Measurements from ENCODE around the gene RRP8. TPM values are rescaled to one million over a fixed set of nuclear protein-coding genes. Genes with fewer than 3 reads are reported as not detected.

RRP8 gene
- polyA plus RNA-seq, 4 donors, result 15.9 to 28.4 (median 21.2) TPM

- no peak overlapping the region for H3K27ac ChIP-seq (ENCODE audit: low read depth in 1 of 3, low read length in 2 of 3)
- H3K4me1 ChIP-seq (ENCODE audit: control insufficient read depth in 3 of 3, insufficient read depth in 2 of 3, low read depth in 1 of 3, low read length in 2 of 3), result peaks cover 0 to 30% (median 2%) of the 10 kb centered on the region in 3 donors
- H3K4me3 ChIP-seq (ENCODE audit: low read depth in 1 of 3, low read length in 3 of 3), result peak overlapping the region in 2 of 3 donors; percentile 21 to 22
- H3K27me3 ChIP-seq (ENCODE audit: control insufficient read depth in 3 of 3, insufficient read depth in 3 of 3, low read length in 3 of 3), result no peaks in the 10 kb centered on the region
- peaks cover 0 to 5% of the 10 kb centered on the region in 2 donors for H3K9me3 ChIP-seq (ENCODE audit: control insufficient read depth in 2 of 2, insufficient read depth in 1 of 2, low read depth in 1 of 2, low read length in 1 of 2)
- peaks cover 0 to 72% (median 0%) of the 10 kb centered on the region in 3 donors for H3K36me3 ChIP-seq (ENCODE audit: control insufficient read depth in 3 of 3, insufficient read depth in 2 of 3, low read depth in 1 of 3, low read length in 3 of 3)
- FAIRE-seq, result no peak
- WGBS, 3 donors, result 26 to 71% (median 42%) methylated on average over 93 to 102 of the region's 102 CpGs
- DNase-seq, result peak; percentile 50 to 85
These were observed 26.6 kb upstream of the RRP8 start for GRCh38 chr11:6629892-6630631.

- peaks cover 0 to 77% (median 0%) of the 10 kb centered on the region in 3 donors for H3K36me3 ChIP-seq (ENCODE audit: control insufficient read depth in 3 of 3, insufficient read depth in 2 of 3, low read depth in 1 of 3, low read length in 3 of 3)
These were observed 26.1 kb upstream of the RRP8 start for GRCh38 chr11:6629573-6629891.

GRCh38 chr11:6628526-6628925 lies 25.1 kb upstream of the RRP8 start:
- 94 to 98% (median 95%) methylated on average over 4 of the region's 4 CpGs for WGBS, 3 donors
- no peak for FAIRE-seq

More at GRCh38 chr11:6629573-6629891, 26.1 kb upstream of the RRP8 start:
- Histone ChIP-seq H3K27me3 (ENCODE audit: control insufficient read depth in 3 of 3, insufficient read depth in 3 of 3, low read length in 3 of 3) (no peaks in the 10 kb centered on the region), H3K27ac (ENCODE audit: low read depth in 1 of 3, low read length in 2 of 3) (no peak overlapping the region), H3K4me1 (ENCODE audit: control insufficient read depth in 3 of 3, insufficient read depth in 2 of 3, low read depth in 1 of 3, low read length in 2 of 3) (peaks cover 0 to 35% (median 2%) of the 10 kb centered on the region in 3 donors), H3K9me3 (ENCODE audit: control insufficient read depth in 2 of 2, insufficient read depth in 1 of 2, low read depth in 1 of 2, low read length in 1 of 2) (peaks cover 0 to 5% of the 10 kb centered on the region in 2 donors), H3K4me3 (ENCODE audit: low read depth in 1 of 3, low read length in 3 of 3) (peak overlapping the region in 1 of 3 donors; percentile 19)
- WGBS, 3 donors, result 95 to 99% (median 95%) methylated on average over 24 of the region's 24 CpGs
- FAIRE-seq, result no peak
- DNase-seq, result no peak

GRCh38 chr11:6627762-6628241 lies 24.4 kb upstream of the RRP8 start:
- DNase-seq (no peak), FAIRE-seq (no peak)
- no peak overlapping the region for H3K4me3 ChIP-seq (ENCODE audit: low read depth in 1 of 3, low read length in 3 of 3)
- no peak overlapping the region for H3K27ac ChIP-seq (ENCODE audit: low read depth in 1 of 3, low read length in 2 of 3)
- peaks cover 0 to 35% (median 2%) of the 10 kb centered on the region in 3 donors for H3K4me1 ChIP-seq (ENCODE audit: control insufficient read depth in 3 of 3, insufficient read depth in 2 of 3, low read depth in 1 of 3, low read length in 2 of 3)
- H3K36me3 ChIP-seq (ENCODE audit: control insufficient read depth in 3 of 3, insufficient read depth in 2 of 3, low read depth in 1 of 3, low read length in 3 of 3), result peaks cover 0 to 79% (median 0%) of the 10 kb centered on the region in 3 donors
- WGBS, 3 donors, result 20 to 33% (median 32%) methylated on average over 2 of the region's 2 CpGs
- no peaks in the 10 kb centered on the region for H3K27me3 ChIP-seq (ENCODE audit: control insufficient read depth in 3 of 3, insufficient read depth in 3 of 3, low read length in 3 of 3)
- H3K9me3 ChIP-seq (ENCODE audit: control insufficient read depth in 2 of 2, insufficient read depth in 1 of 2, low read depth in 1 of 2, low read length in 1 of 2), result peaks cover 0 to 5% of the 10 kb centered on the region in 2 donors

More at GRCh38 chr11:6628526-6628925, 25.1 kb upstream of the RRP8 start:
- Histone ChIP-seq H3K36me3 (ENCODE audit: control insufficient read depth in 3 of 3, insufficient read depth in 2 of 3, low read depth in 1 of 3, low read length in 3 of 3) (peaks cover 0 to 79% (median 0%) of the 10 kb centered on the region in 3 donors), H3K27me3 (ENCODE audit: control insufficient read depth in 3 of 3, insufficient read depth in 3 of 3, low read length in 3 of 3) (no peaks in the 10 kb centered on the region), H3K4me3 (ENCODE audit: low read depth in 1 of 3, low read length in 3 of 3) (no peak overlapping the region), H3K27ac (ENCODE audit: low read depth in 1 of 3, low read length in 2 of 3) (no peak overlapping the region), H3K9me3 (ENCODE audit: control insufficient read depth in 2 of 2, insufficient read depth in 1 of 2, low read depth in 1 of 2, low read length in 1 of 2) (peaks cover 0 to 5% of the 10 kb centered on the region in 2 donors), H3K4me1 (ENCODE audit: control insufficient read depth in 3 of 3, insufficient read depth in 2 of 3, low read depth in 1 of 3, low read length in 2 of 3) (peaks cover 0 to 35% (median 2%) of the 10 kb centered on the region in 3 donors)
- DNase-seq, result no peak

GRCh38 chr11:6626971-6627761 lies 23.8 kb upstream of the RRP8 start:
- H3K36me3 ChIP-seq (ENCODE audit: control insufficient read depth in 3 of 3, insufficient read depth in 2 of 3, low read depth in 1 of 3, low read length in 3 of 3), result peaks cover 0 to 75% (median 0%) of the 10 kb centered on the region in 3 donors
- H3K4me3 ChIP-seq (ENCODE audit: low read depth in 1 of 3, low read length in 3 of 3), result no peak overlapping the region
- WGBS, 3 donors, result 86 to 90% (median 87%) methylated on average over 19 of the region's 19 CpGs
- peaks cover 0 to 5% of the 10 kb centered on the region in 2 donors for H3K9me3 ChIP-seq (ENCODE audit: control insufficient read depth in 2 of 2, insufficient read depth in 1 of 2, low read depth in 1 of 2, low read length in 1 of 2)
- no peak for DNase-seq
- peaks cover 0 to 33% (median 2%) of the 10 kb centered on the region in 3 donors for H3K4me1 ChIP-seq (ENCODE audit: control insufficient read depth in 3 of 3, insufficient read depth in 2 of 3, low read depth in 1 of 3, low read length in 2 of 3)
- FAIRE-seq, result no peak
- H3K27ac ChIP-seq (ENCODE audit: low read depth in 1 of 3, low read length in 2 of 3), result no peak overlapping the region
- no peaks in the 10 kb centered on the region for H3K27me3 ChIP-seq (ENCODE audit: control insufficient read depth in 3 of 3, insufficient read depth in 3 of 3, low read length in 3 of 3)

GRCh38 chr11:6625832-6626420 lies 22.5 kb upstream of the RRP8 start:
- Histone ChIP-seq H3K4me1 (ENCODE audit: control insufficient read depth in 3 of 3, insufficient read depth in 2 of 3, low read depth in 1 of 3, low read length in 2 of 3) (peaks cover 0 to 22% (median 2%) of the 10 kb centered on the region in 3 donors), H3K27me3 (ENCODE audit: control insufficient read depth in 3 of 3, insufficient read depth in 3 of 3, low read length in 3 of 3) (no peaks in the 10 kb centered on the region), H3K36me3 (ENCODE audit: control insufficient read depth in 3 of 3, insufficient read depth in 2 of 3, low read depth in 1 of 3, low read length in 3 of 3) (peaks cover 0 to 67% (median 0%) of the 10 kb centered on the region in 3 donors), H3K27ac (ENCODE audit: low read depth in 1 of 3, low read length in 2 of 3) (no peak overlapping the region), H3K4me3 (ENCODE audit: low read depth in 1 of 3, low read length in 3 of 3) (no peak overlapping the region), H3K9me3 (ENCODE audit: control insufficient read depth in 2 of 2, insufficient read depth in 1 of 2, low read depth in 1 of 2, low read length in 1 of 2) (peaks cover 0 to 5% of the 10 kb centered on the region in 2 donors)
- DNase-seq (no peak), FAIRE-seq (no peak)
- WGBS, 3 donors, result 89 to 94% (median 90%) methylated on average over 17 of the region's 17 CpGs

GRCh38 chr11:6625156-6625831 lies 21.9 kb upstream of the RRP8 start:
- Histone ChIP-seq H3K4me1 (ENCODE audit: control insufficient read depth in 3 of 3, insufficient read depth in 2 of 3, low read depth in 1 of 3, low read length in 2 of 3) (peaks cover 0 to 21% (median 2%) of the 10 kb centered on the region in 3 donors), H3K27me3 (ENCODE audit: control insufficient read depth in 3 of 3, insufficient read depth in 3 of 3, low read length in 3 of 3) (no peaks in the 10 kb centered on the region), H3K36me3 (ENCODE audit: control insufficient read depth in 3 of 3, insufficient read depth in 2 of 3, low read depth in 1 of 3, low read length in 3 of 3) (peaks cover 0 to 66% (median 0%) of the 10 kb centered on the region in 3 donors), H3K9me3 (ENCODE audit: control insufficient read depth in 2 of 2, insufficient read depth in 1 of 2, low read depth in 1 of 2, low read length in 1 of 2) (peaks cover 0 to 5% of the 10 kb centered on the region in 2 donors), H3K27ac (ENCODE audit: low read depth in 1 of 3, low read length in 2 of 3) (no peak overlapping the region), H3K4me3 (ENCODE audit: low read depth in 1 of 3, low read length in 3 of 3) (no peak overlapping the region)
- DNase-seq (peak in 1 of 2 donors; percentile 65), FAIRE-seq (no peak)
- WGBS, 3 donors, result 43 to 73% (median 53%) methylated on average over 12 of the region's 12 CpGs
